Neural progenitor cell (in vitro differentiated cells): ENCODE data around the gene IL16.

ENCODE experiments used
- CTCF ChIP-seq: fragments of 200-600 bp; sonication (generic); IDR thresholded peaks from 2 replicates; pipeline ENCODE4 v1.5.1; 2017; ENCODE audit warnings: antibody characterized with exemption, mild to moderate bottlenecking
- EZH2 ChIP-seq: fragments of 200-600 bp; sonication (generic); IDR thresholded peaks from 2 replicates; pipeline ENCODE4 v1.6.1; 2017; ENCODE audit warnings: antibody characterized with exemption, mild to moderate bottlenecking, moderate library complexity

GRCh38 chr15:81363276-81363675, 166.6 kb downstream of the IL16 start:
- TF ChIP-seq CTCF (no peak), EZH2 (no peak)
